IMR-90 (cell line): ENCODE data around the gene P4HA2. TPM values are rescaled to one million over a fixed set of nuclear protein-coding genes. Genes with fewer than 3 reads are reported as not detected.

Experiments used
- ATAC-seq: fragments of 200-7000 bp; cut with Tn5 transposase; 2 replicates; pipeline ENCODE4 v1.9.1; 2020; ENCODE audit warnings: low read depth, mild to moderate bottlenecking, moderate library complexity
- BruUV-seq: library from RNA; stranded (reverse); fragments of 400-500 nt; replicated peaks from 2 replicates; lab custom pipeline; 2021; lab: Mats Ljungman, UMichigan
- CTCF ChIA-PET: fragments of 300-600 bp; formaldehyde crosslinking; extraction: SDS; loops from one replicate; lab custom pipeline; 2021; ENCODE audit warnings: antibody characterized with exemption; lab: Yijun Ruan, JAX
- POLR2A ChIA-PET: fragments of 300-600 bp; sonication (Branson Sonifier 250); formaldehyde crosslinking; loops from one replicate; lab custom pipeline; 2022; ENCODE audit warnings: antibody characterized with exemption; ENCODE audit not compliant: unreplicated experiment; lab: Charles Lee
- DNase-seq: peaks from one replicate; pipeline ENCODE4 v3.0.0; 2013
- H2AFZ ChIP-seq: replicated peaks from 2 replicates; pipeline ENCODE3; 2013; ENCODE audit warnings: low read length, mild to moderate bottlenecking; ENCODE audit not compliant: poor library complexity
- H2AK5ac ChIP-seq: 2 replicates; pipeline ENCODE4 v1.6.1; 2013; ENCODE audit warnings: low read depth, low read length, inconsistent platforms
- H2AK9ac ChIP-seq: replicated peaks from 2 replicates; pipeline ENCODE3; 2013; ENCODE audit warnings: mild to moderate bottlenecking, low read depth, low read length, moderate library complexity; ENCODE audit not compliant: poor library complexity
- H2BK120ac ChIP-seq: 2 replicates; pipeline ENCODE4 v1.6.1; 2013; ENCODE audit warnings: low read depth, low read length, inconsistent platforms
- H2BK15ac ChIP-seq: 3 replicates; pipeline ENCODE4 v1.6.1; 2013; ENCODE audit warnings: low read depth, low read length, inconsistent platforms
- H2BK20ac ChIP-seq: 2 replicates; pipeline ENCODE4 v1.6.1; 2013; ENCODE audit warnings: low read depth, mild to moderate bottlenecking, inconsistent platforms, low read length, moderate library complexity
- H2BK5ac ChIP-seq: 2 replicates; pipeline ENCODE4 v1.6.1; 2013; ENCODE audit warnings: mild to moderate bottlenecking, low read depth, low read length, inconsistent platforms; ENCODE audit not compliant: poor library complexity, severe bottlenecking
- H3K14ac ChIP-seq: replicated peaks from 2 replicates; pipeline ENCODE4 v1.6.1; 2013; ENCODE audit warnings: low read depth, low read length, inconsistent platforms
- H3K18ac ChIP-seq: 2 replicates; pipeline ENCODE4 v1.6.1; 2013; ENCODE audit warnings: low read depth, low read length, control low read depth
- H3K23ac ChIP-seq: 2 replicates; pipeline ENCODE4 v1.6.1; 2013; ENCODE audit warnings: low read depth, low read length, inconsistent platforms
- H3K27ac ChIP-seq: 2 replicates; pipeline ENCODE4 v1.5.1; 2013; ENCODE audit warnings: mild to moderate bottlenecking, control low read depth, low read length; ENCODE audit not compliant: insufficient read depth
- H3K27me3 ChIP-seq: 2 replicates; pipeline ENCODE4 v1.6.1; 2013; ENCODE audit warnings: low read length; ENCODE audit not compliant: control insufficient read depth, insufficient read depth
- H3K36me3 ChIP-seq: 2 replicates; pipeline ENCODE4 v1.6.1; 2013; ENCODE audit warnings: low read length, mixed read lengths; ENCODE audit not compliant: control insufficient read depth, insufficient read depth
- H3K4ac ChIP-seq: 2 replicates; pipeline ENCODE4 v1.6.1; 2013; ENCODE audit warnings: low read depth, low read length, inconsistent platforms
- H3K4me1 ChIP-seq: 2 replicates; pipeline ENCODE4 v1.6.1; 2013; ENCODE audit warnings: low read length, mixed read lengths; ENCODE audit not compliant: control insufficient read depth, insufficient read depth
- H3K4me2 ChIP-seq: 2 replicates; pipeline ENCODE4 v1.6.1; 2013; ENCODE audit warnings: low read depth, mild to moderate bottlenecking, control low read depth, low read length, moderate library complexity
- H3K4me3 ChIP-seq: 2 replicates; pipeline ENCODE4 v1.5.1; 2013; ENCODE audit warnings: low read depth, mild to moderate bottlenecking, control low read depth, low read length, moderate library complexity; ENCODE audit not compliant: insufficient read depth
- H3K56ac ChIP-seq: 2 replicates; pipeline ENCODE4 v1.6.1; 2013; ENCODE audit warnings: low read length, inconsistent platforms; ENCODE audit not compliant: insufficient read depth; ENCODE audit errors: extremely low read depth
- H3K79me1 ChIP-seq, 2 experiments: 2 replicates each; pipeline ENCODE4 v1.6.1; 2013; ENCODE audit warnings: low read length in 2 of 2, inconsistent platforms in 1 of 2, low read depth in 1 of 2
- H3K9ac ChIP-seq: 2 replicates; pipeline ENCODE4 v1.6.1; 2013; ENCODE audit warnings: low read depth, low read length, control low read depth
- H3K9me1 ChIP-seq: 2 replicates; pipeline ENCODE4 v1.6.1; 2013; ENCODE audit warnings: low read length, inconsistent platforms; ENCODE audit not compliant: insufficient read depth
- H3K9me3 ChIP-seq: 2 replicates; pipeline ENCODE4 v1.6.1; 2013; ENCODE audit warnings: low read length; ENCODE audit not compliant: control insufficient read depth, insufficient read depth
- H4K20me1 ChIP-seq: 2 replicates; pipeline ENCODE4 v1.6.1; 2013; ENCODE audit warnings: low read length, inconsistent platforms; ENCODE audit not compliant: insufficient read depth
- H4K5ac ChIP-seq: 2 replicates; pipeline ENCODE4 v1.6.1; 2013; ENCODE audit warnings: mild to moderate bottlenecking, low read depth, low read length, control low read depth
- H4K8ac ChIP-seq, 2 experiments: 2 replicates each; pipeline ENCODE4 v1.6.1; 2013; ENCODE audit warnings: low read depth in 2 of 2, low read length in 2 of 2, control low read depth in 1 of 2, inconsistent platforms in 1 of 2
- H4K91ac ChIP-seq: 2 replicates; pipeline ENCODE4 v1.6.1; 2013; ENCODE audit warnings: low read depth, low read length, inconsistent platforms; ENCODE audit not compliant: insufficient read depth
- BHLHE40 ChIP-seq: fragments of 150-350 bp; IDR thresholded peaks from 2 replicates; pipeline ENCODE4 v1.6.1; 2016; ENCODE audit warnings: mild to moderate bottlenecking, low read depth, low read length
- CHD1 ChIP-seq: IDR thresholded peaks from 2 replicates; pipeline ENCODE4 v1.6.1; 2012; ENCODE audit warnings: low read depth, low read length, improper control_type of control experiment
- ELK1 ChIP-seq: fragments of 150-350 bp; IDR thresholded peaks from 2 replicates; pipeline ENCODE4 v1.6.1; 2016; ENCODE audit warnings: low read depth, mild to moderate bottlenecking, low read length, moderate library complexity, borderline replicate concordance
- FOS ChIP-seq: fragments of 150-350 bp; IDR thresholded peaks from 2 replicates; pipeline ENCODE4 v1.6.1; 2016; ENCODE audit warnings: low read depth, low read length
- MAZ ChIP-seq: IDR thresholded peaks from 2 replicates; pipeline ENCODE4 v1.6.1; 2012; ENCODE audit warnings: low read depth, mild to moderate bottlenecking, low read length, improper control_type of control experiment, moderate library complexity, borderline replicate concordance
- MXI1 ChIP-seq: IDR thresholded peaks from 2 replicates; pipeline ENCODE4 v1.6.1; 2012; ENCODE audit warnings: low read depth, mild to moderate bottlenecking, low read length, moderate library complexity, borderline replicate concordance
- NFE2L2 ChIP-seq: fragments of 150-350 bp; IDR thresholded peaks from 2 replicates; pipeline ENCODE4 v1.6.1; 2016; ENCODE audit warnings: low read depth, mild to moderate bottlenecking, low read length
- POLR2A ChIP-seq: IDR thresholded peaks from 2 replicates; pipeline ENCODE4 v1.6.1; 2012; ENCODE audit warnings: mild to moderate bottlenecking, low read depth, low read length
- RAD21 ChIP-seq: IDR thresholded peaks from 2 replicates; pipeline ENCODE4 v1.6.1; 2012; ENCODE audit warnings: low read length, improper control_type of control experiment
- RCOR1 ChIP-seq: IDR thresholded peaks from 2 replicates; pipeline ENCODE4 v1.6.1; 2012; ENCODE audit warnings: mild to moderate bottlenecking, low read length, improper control_type of control experiment; ENCODE audit not compliant: insufficient replicate concordance
- RFX5 ChIP-seq: IDR thresholded peaks from 2 replicates; pipeline ENCODE4 v1.8.0; 2012; ENCODE audit warnings: low read depth, mild to moderate bottlenecking, low read length, moderate library complexity
- SMC3 ChIP-seq: fragments of 150-350 bp; IDR thresholded peaks from 2 replicates; pipeline ENCODE4 v1.6.1; 2016; ENCODE audit warnings: low read depth, mild to moderate bottlenecking, antibody characterized with exemption, low read length, moderate library complexity
- WGBS, 2 experiments: methylation state at CpG; one replicate each; pipeline versions ENCODE4 v1.1.5 to v1.1.7; 2013; ENCODE audit warnings: missing lambda C conversion rate in 2 of 2; ENCODE audit not compliant: insufficient read length in 1 of 2; ENCODE audit errors: extremely low coverage in 2 of 2; 5-methylcytosine and 5-hydroxymethylcytosine counted together
- dilution Hi-C: fragments of 300-500 bp; cut with HindIII; formaldehyde crosslinking; loops from one replicate; pipeline ENCODE4 v1.14.3; 2018; ENCODE audit warnings: low sequenced_read_pairs; ENCODE audit not compliant: unreplicated experiment
- in situ Hi-C: fragments of 300-500 bp; cut with MboI; formaldehyde crosslinking; loops from 3 replicates; pipeline ENCODE4 v1.14.3; 2019; ENCODE audit warnings: low sequenced_read_pairs, inconsistent platforms, mixed read lengths
- intact Hi-C: fragments of 100-400 bp; cut with micrococcal nuclease; formaldehyde crosslinking; loops from 2 replicates; pipeline ENCODE4 v1.10.0; 2022
- polyA plus RNA-seq, 3 experiments: library from polyadenylated mRNA; depleted of rRNA; stranded (reverse); fragments of >200 nt; gene quantifications; 2 replicates each; pipeline ENCODE4 v1.2.3, GENCODE V29; 2012; ENCODE audit warnings: low replicate concordance in 1 of 3
- total RNA-seq: library from RNA; depleted of rRNA; stranded (reverse); fragments of >200 nt; gene quantifications from 2 replicates; pipeline ENCODE4 v1.2.3, GENCODE V29; 2012

Gene P4HA2
- total and polyA plus RNA-seq, 2 of the 4 experiments (the other 2 are of a cell fraction), result 186 to 225 TPM

- Histone ChIP-seq H3K4ac (peak overlapping the region; percentile 92), H3K9ac (peak overlapping the region; percentile 81), H3K4me1 (peaks cover 39% of the 10 kb centered on the region), H3K9me3 (no peaks in the 10 kb centered on the region), H3K18ac (peak overlapping the region; percentile 25), H3K79me1 (peaks cover 16 to 61% of the 10 kb centered on the region in 2 experiments; a peak in 3 of 4 replicates), H2AFZ (peak overlapping the region; percentile 92), H4K5ac (peak overlapping the region; percentile 25), H3K4me3 (peak overlapping the region; percentile 92), H3K27me3 (no peaks in the 10 kb centered on the region), H4K20me1 (peaks cover 36% of the 10 kb centered on the region), H3K27ac (peak overlapping the region; percentile 97), H3K56ac (peak overlapping the region; percentile 96), H2AK9ac (peak overlapping the region; percentile 97), H2BK15ac (peak overlapping the region; percentile 76; the same call in 1 of the 3 replicates), H4K91ac (peak overlapping the region; percentile 83), H2BK120ac (peak overlapping the region; percentile 71), H2BK5ac (peak overlapping the region; percentile 97), H3K23ac (peak overlapping the region; percentile 91), H4K8ac (peak overlapping the region; percentile 59 to 69), H3K9me1 (peaks cover 35% of the 10 kb centered on the region), H3K14ac (peak overlapping the region; percentile 92), H3K4me2 (peak overlapping the region; percentile 79), H2BK20ac (peak overlapping the region; percentile 53), H3K36me3 (peaks cover 10% of the 10 kb centered on the region), H2AK5ac (peak overlapping the region; percentile 94)
- no TSS peak for BruUV-seq
- intact Hi-C loops (loop anchor here (5.0 kb wide), 1 partner anchor 66 kb away; no protein-coding TSS in a partner anchor), in situ Hi-C loops (no loop called here), dilution Hi-C loops (no loop called here)
- no CpG with 5 or more reads among the region's 19 CpGs for WGBS, 2 experiments
- ATAC-seq, result peak; percentile 29
- no peak for TF ChIP-seq RCOR1
- TF ChIP-seq BHLHE40, result no peak
- TF ChIP-seq RAD21, result 0 out of 2 replicates have a peak, but pooled peaks have one; percentile 7
- TF ChIP-seq MAZ, result no peak; the same call in 1 of the 2 replicates
- TF ChIP-seq FOS, result peak; percentile 33; the same call in 1 of the 2 replicates
- TF ChIP-seq SMC3, result no peak
- TF ChIP-seq CHD1, result peak; percentile 57
- TF ChIP-seq ELK1, result no peak
- TF ChIP-seq RFX5, result no peak
- peak; percentile 75 for TF ChIP-seq POLR2A
- no peak for TF ChIP-seq NFE2L2
- peak; percentile 43; the same call in 1 of the 2 replicates for TF ChIP-seq MXI1
- DNase-seq, result peak; percentile 61
- CTCF ChIA-PET, result interaction anchor here (1.6 kb wide), 1 partner anchor 20 kb away, joined by 4 read pairs; no protein-coding TSS in a partner anchor
- POLR2A ChIA-PET, result no interaction called here
Measured at GRCh38 chr5:132258102-132259068, 30.7 kb upstream of the P4HA2 start.
